Measurements from ENCODE around the gene ZCCHC8. TPM values are rescaled to one million over a fixed set of nuclear protein-coding genes. Genes with fewer than 3 reads are reported as not detected.

ZCCHC8 gene
- total and polyA plus RNA-seq, 2 of the 8 experiments (the other 6 are each of a cell fraction or from before 2014, with no cell fraction given) = 13.8 to 28.9 TPM

GRCh38 chr12:122459211-122459610, 41.5 kb downstream of the ZCCHC8 start:
- H3K27me3 ChIP-seq (replicated peaks in 1 of 4; ENCODE audit: control insufficient read depth in 3 of 4, extremely low read depth in 1 of 4, insufficient read depth in 3 of 4, low read length in 3 of 4) = no peaks in the 10 kb centered on the region
- no peak overlapping the region for H2BK12ac ChIP-seq (ENCODE audit: low read depth, low read length)
- no peaks in the 10 kb centered on the region for H3K36me3 ChIP-seq (ENCODE audit: control insufficient read depth in 2 of 4, insufficient read depth in 4 of 4, low read length in 3 of 4)
- no peak overlapping the region for H3K56ac ChIP-seq (replicated peaks; ENCODE audit: insufficient read length, low read depth, low read length)
- no peak overlapping the region for H3K4me2 ChIP-seq (ENCODE audit: insufficient read depth in 1 of 2, low read depth in 2 of 2, low read length in 2 of 2)
- CTCF ChIA-PET (ENCODE audit: partially characterized antibody) = interaction anchor here (0.5 to 1.8 kb wide), 3 partner anchors 12 to 234 kb away, joined by 3 to 10 read pairs (median 4); no protein-coding TSS in a partner anchor
- no peaks in the 10 kb centered on the region for H3K4me1 ChIP-seq (replicated peaks in 1 of 4; ENCODE audit: control insufficient read depth in 3 of 4, insufficient read depth in 4 of 4, low read length in 3 of 4)
- H3K9me3 ChIP-seq (ENCODE audit: insufficient read depth in 2 of 2, low read depth in 1 of 2, low read length in 1 of 2) = no peaks in the 10 kb centered on the region
- no peak overlapping the region for H2AK5ac ChIP-seq (ENCODE audit: low read depth, low read length)
- FAIRE-seq (no peak), DNase-seq (ENCODE audit: low read depth in 1 of 2, low spot score in 2 of 2) (no peak)
- no peak overlapping the region for H3K9ac ChIP-seq (replicated peaks in 1 of 4; ENCODE audit: extremely low read depth in 1 of 4, low read depth in 3 of 4, low read length in 3 of 4)
- no peak overlapping the region for H2BK120ac ChIP-seq (replicated peaks; ENCODE audit: low read depth, low read length)
- no peak overlapping the region for H3K4me3 ChIP-seq (ENCODE audit: extremely low read depth in 1 of 4, insufficient read depth in 2 of 4, low read depth in 3 of 4, low read length in 4 of 4)
- H2AFZ ChIP-seq (ENCODE audit: low read length) = no peak overlapping the region
- no peaks in the 10 kb centered on the region for H3K23me2 ChIP-seq (ENCODE audit: low read depth, low read length)
- H2BK15ac ChIP-seq (ENCODE audit: low read length) = no peak overlapping the region
- no peak overlapping the region for H3K4ac ChIP-seq (replicated peaks; ENCODE audit: insufficient read length, low read depth, low read length)
- no peak overlapping the region for H2BK20ac ChIP-seq (ENCODE audit: low read length)
- no peaks in the 10 kb centered on the region for H4K20me1 ChIP-seq (replicated peaks in 1 of 2; ENCODE audit: control insufficient read depth in 1 of 2, insufficient read depth in 2 of 2, low read length in 2 of 2)
- 86% methylated on average over 2 of the region's 2 CpGs; no CpG with 5 or more reads in 1 of the 2 experiments for WGBS, 2 experiments (ENCODE audit: extremely low coverage in 1 of 2, insufficient coverage in 1 of 2, insufficient read length in 1 of 2, insufficient replicate concordance in 2 of 2, low coverage in 1 of 2, low lambda C conversion rate in 2 of 2, missing lambda C conversion rate in 1 of 2)
- no peak overlapping the region for H4K91ac ChIP-seq (replicated peaks; ENCODE audit: insufficient read length, low read length)
- H3K23ac ChIP-seq (ENCODE audit: insufficient read length) = no peak overlapping the region
- POLR2A ChIA-PET (ENCODE audit: partially characterized antibody) = no interaction called here
- H4K8ac ChIP-seq (ENCODE audit: extremely low read depth, insufficient read depth, low read length) = no peak overlapping the region
- H3K18ac ChIP-seq (ENCODE audit: extremely low read depth, low read length) = no peak overlapping the region
- H3K14ac ChIP-seq (ENCODE audit: insufficient read length) = no peak overlapping the region
- no peak overlapping the region for H2BK5ac ChIP-seq (ENCODE audit: low read depth, low read length)
- no peaks in the 10 kb centered on the region for H3K79me1 ChIP-seq (ENCODE audit: low read depth, low read length)
- H4K5ac ChIP-seq (ENCODE audit: insufficient read length, low read depth, low read length) = no peak overlapping the region
- no peaks in the 10 kb centered on the region for H3K79me2 ChIP-seq (ENCODE audit: control insufficient read depth in 1 of 2, insufficient read depth in 2 of 2, low read length in 2 of 2)
- H3K27ac ChIP-seq (ENCODE audit: low read depth, low read length) = no peak overlapping the region
- TF ChIP-seq PHF8 (conservative IDR thresholded peaks at IDR 0.05; ENCODE audit: low read depth, low read length) = no peak
- no peak for TF ChIP-seq E2F6 (IDR thresholded peaks at IDR 0.05)
- TF ChIP-seq TEAD4 (IDR thresholded peaks at IDR 0.05; ENCODE audit: low read depth, low read length) = no peak
- no peak for TF ChIP-seq ZNF274 (IDR thresholded peaks at IDR 0.05; ENCODE audit: borderline replicate concordance, extremely low read depth, low read length)
- no peak for TF ChIP-seq BACH1 (IDR thresholded peaks at IDR 0.05; ENCODE audit: low read length)
- no peak for TF ChIP-seq ASH2L (IDR thresholded peaks at IDR 0.05; ENCODE audit: low read length)
- no peak for TF ChIP-seq TAF7 (optimal IDR thresholded peaks at IDR 0.05; ENCODE audit: borderline replicate concordance, low read depth, low read length)
- no peak for TF ChIP-seq CEBPB (IDR thresholded peaks at IDR 0.05; ENCODE audit: low read depth, low read length)
- TF ChIP-seq POLR2A (IDR thresholded peaks at IDR 0.05; ENCODE audit: control extremely low read depth in 1 of 2, low read depth in 2 of 2, low read length in 2 of 2) = no peak
- no peak for TF ChIP-seq CBX8 (IDR thresholded peaks at IDR 0.05; ENCODE audit: borderline replicate concordance, low read depth, low read length)
- TF ChIP-seq HDAC6 (IDR thresholded peaks at IDR 0.05; ENCODE audit: low read depth, low read length) = no peak
- TF ChIP-seq SRF (IDR thresholded peaks at IDR 0.05; ENCODE audit: low read depth, low read length) = no peak
- TF ChIP-seq EP300 (IDR thresholded peaks at IDR 0.05; ENCODE audit: borderline replicate concordance in 1 of 2, low read depth in 2 of 2, low read length in 2 of 2) = no peak
- no peak for TF ChIP-seq SIRT6 (IDR thresholded peaks at IDR 0.05; ENCODE audit: low read length)
- TF ChIP-seq POU5F1 (IDR thresholded peaks at IDR 0.05; ENCODE audit: low read depth, low read length) = no peak
- no peak for TF ChIP-seq KDM5A (IDR thresholded peaks at IDR 0.05; ENCODE audit: low read length)

Data from H1 (cell line).